ENCODE results near the gene CCNI2.

Gene CCNI2

GRCh38 chr5:132748522-132749000, 1.3 kb downstream of the CCNI2 start:
- in situ Hi-C loops (cut with MboI; ENCODE audit: low sequenced_read_pairs), result no loop called here

- in situ Hi-C loops (cut with MboI; ENCODE audit: low sequenced_read_pairs), result no loop called here
Measured at GRCh38 chr5:132749506-132749905, 2.3 kb downstream of the CCNI2 start.

GRCh38 chr5:132750471-132751230, 3.4 kb downstream of the CCNI2 start:
- in situ Hi-C loops (cut with MboI; ENCODE audit: low sequenced_read_pairs), result no loop called here

GRCh38 chr5:132751444-132751843, 4.2 kb downstream of the CCNI2 start:
- in situ Hi-C loops (cut with MboI; ENCODE audit: low sequenced_read_pairs), result no loop called here

GRCh38 chr5:132751971-132752580, 4.8 kb downstream of the CCNI2 start:
- in situ Hi-C loops (cut with MboI; ENCODE audit: low sequenced_read_pairs), result no loop called here

GRCh38 chr5:132752581-132753125, 5.4 kb downstream of the CCNI2 start:
- in situ Hi-C loops (cut with MboI; ENCODE audit: low sequenced_read_pairs), result no loop called here

- in situ Hi-C loops (cut with MboI; ENCODE audit: low sequenced_read_pairs), result no loop called here
Measured at GRCh38 chr5:132753135-132753987, 6.1 kb downstream of the CCNI2 start.

GRCh38 chr5:132754111-132754510, 6.9 kb downstream of the CCNI2 start:
- in situ Hi-C loops (cut with MboI; ENCODE audit: low sequenced_read_pairs), result no loop called here

GRCh38 chr5:132754947-132755346, 7.7 kb downstream of the CCNI2 start:
- in situ Hi-C loops (cut with MboI; ENCODE audit: low sequenced_read_pairs), result no loop called here

GRCh38 chr5:132756542-132756941, 9.3 kb downstream of the CCNI2 start:
- in situ Hi-C loops (cut with MboI; ENCODE audit: low sequenced_read_pairs), result no loop called here

GRCh38 chr5:132758451-132758850, 11.2 kb downstream of the CCNI2 start:
- in situ Hi-C loops (cut with MboI; ENCODE audit: low sequenced_read_pairs), result no loop called here

- in situ Hi-C loops (cut with MboI; ENCODE audit: low sequenced_read_pairs), result no loop called here
Measured at GRCh38 chr5:132759114-132760048, 12.2 kb downstream of the CCNI2 start.

GRCh38 chr5:132760049-132760420, 12.8 kb downstream of the CCNI2 start:
- in situ Hi-C loops (cut with MboI; ENCODE audit: low sequenced_read_pairs), result no loop called here

GRCh38 chr5:132760601-132761317, 13.5 kb downstream of the CCNI2 start:
- in situ Hi-C loops (cut with MboI; ENCODE audit: low sequenced_read_pairs), result no loop called here

GRCh38 chr5:132761321-132762240, 14.4 kb downstream of the CCNI2 start:
- in situ Hi-C loops (cut with MboI; ENCODE audit: low sequenced_read_pairs), result no loop called here

- in situ Hi-C loops (cut with MboI; ENCODE audit: low sequenced_read_pairs), result no loop called here
Measured at GRCh38 chr5:132762246-132763000, 15.2 kb downstream of the CCNI2 start.

GRCh38 chr5:132763181-132764036, 16.2 kb downstream of the CCNI2 start:
- in situ Hi-C loops (cut with MboI; ENCODE audit: low sequenced_read_pairs), result no loop called here
